GM10847 (cell line): ENCODE data around the gene MYRF.

Experiments used
- POLR2A ChIP-seq: IDR thresholded peaks from 2 replicates; pipeline ENCODE4 v1.6.1; 2011; ENCODE audit not compliant: insufficient read length; ENCODE audit errors: extremely low read depth

MYRF gene

GRCh38 chr11:61816736-61817455 lies 64.5 kb downstream of the MYRF start, which contains the start of gene FADS1:
Gene FADS1 (minus strand): TSS chr11:61817003. CDS start chr11:61816929, 74 bp downstream.
- peak; percentile 23 for TF ChIP-seq POLR2A

DNA sequence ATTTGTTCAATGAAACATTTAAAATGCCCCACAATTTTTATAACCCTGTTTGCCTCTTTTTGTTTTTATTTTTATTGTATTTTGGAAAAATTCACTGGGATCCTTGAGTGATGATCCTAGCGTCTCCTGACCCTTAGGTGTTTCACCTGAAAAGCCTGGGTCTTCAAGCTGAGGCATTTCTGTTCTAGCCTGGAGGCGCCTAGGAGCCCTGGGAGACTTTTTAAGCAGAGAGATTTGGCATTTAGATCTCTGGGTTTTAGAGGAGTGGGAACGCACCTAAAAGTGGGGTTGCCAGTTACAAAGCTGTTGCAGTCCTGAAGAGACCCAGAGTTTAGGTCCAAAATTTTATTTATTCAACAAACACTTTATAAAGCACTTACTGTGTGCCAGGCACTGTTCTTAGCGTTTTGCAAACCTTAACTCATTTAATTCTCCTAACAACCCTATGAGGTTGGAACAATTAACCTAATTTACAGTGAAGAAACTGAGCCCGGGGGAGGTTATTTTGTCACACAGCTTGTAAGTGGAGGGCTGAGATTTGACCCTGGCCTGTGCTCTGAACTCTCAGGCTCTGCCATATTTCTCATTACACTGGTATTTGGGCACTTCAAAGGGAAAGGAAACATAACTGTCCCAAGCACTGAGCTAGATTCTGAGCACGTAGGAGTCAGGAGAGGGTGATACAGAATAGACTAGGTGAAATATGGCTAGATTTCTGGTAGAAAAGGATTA lies 65.2 kb downstream of the MYRF start:
- no peak for TF ChIP-seq POLR2A

DNA sequence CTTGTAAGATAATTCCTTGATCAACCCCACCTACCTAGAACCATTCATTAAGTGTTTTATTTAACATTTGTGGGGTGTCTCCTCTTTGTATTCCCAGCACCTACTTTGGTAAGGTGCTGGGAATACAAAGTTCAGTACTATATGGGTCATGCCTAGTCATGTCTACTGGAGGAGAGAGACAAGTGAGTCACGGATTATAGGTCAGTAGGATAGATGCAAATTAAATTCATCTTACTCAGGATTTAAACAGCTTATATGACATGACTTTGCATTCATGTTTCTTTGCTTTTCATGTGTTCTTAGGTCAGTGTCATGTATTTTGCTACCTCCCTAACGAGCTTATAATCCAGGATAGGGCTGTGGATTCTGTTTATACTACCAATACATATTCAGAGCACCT lies 67.7 kb downstream of the MYRF start:
- no peak for TF ChIP-seq POLR2A

DNA sequence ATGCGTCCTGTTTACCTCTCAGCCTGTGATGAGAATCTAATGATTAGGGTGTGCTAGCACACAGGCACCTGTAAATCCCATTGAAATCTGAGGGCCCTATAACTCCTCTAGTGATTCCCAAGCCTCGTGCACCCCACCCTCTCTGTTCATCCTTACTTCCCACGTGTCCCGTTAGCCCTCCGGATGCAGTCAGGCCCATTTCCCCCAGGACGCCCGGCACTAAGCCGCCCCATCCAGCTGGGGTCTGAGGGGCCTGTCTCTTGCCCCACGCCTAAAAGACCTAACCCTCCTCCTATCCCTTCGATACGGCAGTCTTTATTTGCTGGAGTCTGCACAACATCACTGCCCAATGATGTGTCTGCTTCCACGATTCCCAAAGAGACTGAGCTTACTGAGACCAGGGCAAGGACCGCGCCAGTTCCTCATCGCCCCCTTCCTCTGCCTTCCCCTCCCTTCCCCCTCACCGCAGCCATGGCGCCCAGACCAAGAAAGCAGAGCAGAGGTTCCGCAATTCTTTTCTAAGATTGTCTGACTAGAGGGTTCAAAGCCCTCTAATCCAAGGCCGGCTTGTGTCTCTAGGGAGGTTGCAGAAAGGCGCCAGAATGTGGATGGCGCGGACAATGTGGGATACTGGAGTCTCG lies 74.6 kb downstream of the MYRF start:
- TF ChIP-seq POLR2A: no peak

DNA sequence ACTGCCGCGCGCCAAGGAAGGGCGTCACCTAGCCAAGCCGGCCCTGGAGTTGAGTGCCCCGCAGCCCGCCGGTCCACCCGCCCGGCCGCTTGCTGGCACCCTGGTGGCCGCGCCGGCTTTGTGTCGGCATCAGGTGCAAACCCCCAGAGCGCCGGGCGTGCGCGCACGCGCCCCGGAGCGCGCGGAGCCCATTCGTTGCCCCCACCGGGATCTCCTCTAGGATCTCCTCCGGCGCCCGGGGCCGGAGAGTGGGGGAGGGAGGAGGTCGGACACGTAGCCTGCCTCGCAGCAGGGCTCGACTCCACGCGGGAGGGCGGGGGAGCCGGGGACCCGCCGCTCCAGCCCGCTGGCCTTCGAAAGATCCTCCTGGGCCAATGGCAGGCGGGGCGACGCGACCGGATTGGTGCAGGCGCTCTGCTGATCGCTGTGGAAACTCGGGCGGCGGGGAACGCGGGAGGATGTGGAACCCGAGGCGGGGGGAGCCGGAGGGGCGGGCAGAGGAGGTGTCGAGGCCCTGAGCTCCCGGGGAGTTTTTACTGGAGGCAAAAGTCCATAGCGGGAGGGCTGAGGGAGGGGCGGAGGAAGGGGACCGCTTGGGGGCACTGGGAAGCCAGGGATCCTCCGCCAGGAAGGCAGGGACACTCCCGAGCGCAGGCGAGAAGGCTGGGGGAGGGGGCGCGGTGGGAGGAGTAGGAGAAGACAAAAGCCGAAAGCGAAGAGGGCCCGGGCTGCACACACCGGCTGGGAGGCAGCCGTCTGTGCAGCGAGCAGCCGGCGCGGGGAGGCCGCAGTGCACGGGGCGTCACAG lies 75.3 kb downstream of the MYRF start, which contains the start of gene FADS2:
Gene FADS2 (plus strand): TSS at position 730 of the 808 bp plus-strand sequence. CDS start 91 bp downstream, outside the sequence.
- peak; percentile 92 for TF ChIP-seq POLR2A

- TF ChIP-seq POLR2A: no peak
Measured at GRCh38 chr11:61828379-61828628, 75.9 kb downstream of the MYRF start.

DNA sequence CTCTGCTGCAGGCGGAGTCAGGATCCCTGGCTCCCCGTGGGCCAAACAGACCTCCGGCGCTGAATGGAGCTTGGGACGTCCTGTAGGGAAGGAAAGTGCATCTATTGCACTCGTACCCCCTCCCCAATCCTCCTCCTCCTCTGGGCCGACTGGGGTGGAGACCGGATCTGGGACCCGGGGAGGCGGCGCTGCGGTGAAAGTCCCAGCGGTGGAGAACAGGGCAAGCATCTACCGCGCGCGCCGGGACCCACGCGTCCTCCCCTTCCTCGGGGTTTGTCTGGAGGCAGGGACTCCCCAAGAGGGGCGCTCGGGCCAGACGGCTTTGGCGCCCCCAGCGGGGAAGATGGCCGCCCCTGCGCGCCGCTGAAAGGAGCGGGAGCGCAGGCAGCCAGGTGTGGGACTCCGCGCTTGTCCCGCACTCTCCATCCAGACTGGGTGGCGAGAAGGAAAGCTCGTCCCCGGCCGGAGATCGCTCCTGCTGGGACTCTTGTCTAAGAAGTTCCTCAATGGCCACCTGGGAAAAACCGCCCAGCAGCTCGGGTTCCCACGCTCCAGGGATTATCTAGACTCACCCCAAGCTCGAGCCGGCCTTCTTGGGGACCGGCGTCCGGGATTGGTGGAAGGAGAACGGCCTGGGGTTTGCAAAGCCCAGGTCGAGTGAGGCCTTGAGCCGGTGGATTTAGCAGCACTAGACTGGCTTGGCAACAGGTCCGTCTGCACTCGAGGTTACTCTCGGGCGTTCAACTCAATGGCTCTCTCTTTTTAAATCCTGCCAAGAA lies 76.4 kb downstream of the MYRF start:
- no peak for TF ChIP-seq POLR2A

GRCh38 chr11:61829806-61830205 lies 77.4 kb downstream of the MYRF start:
- TF ChIP-seq POLR2A: no peak

GRCh38 chr11:61830237-61831105 lies 78.0 kb downstream of the MYRF start:
- no peak for TF ChIP-seq POLR2A

- no peak for TF ChIP-seq POLR2A
Measured at GRCh38 chr11:61832207-61832606, 79.8 kb downstream of the MYRF start.

GRCh38 chr11:61832754-61833153 lies 80.3 kb downstream of the MYRF start:
- TF ChIP-seq POLR2A: no peak

DNA sequence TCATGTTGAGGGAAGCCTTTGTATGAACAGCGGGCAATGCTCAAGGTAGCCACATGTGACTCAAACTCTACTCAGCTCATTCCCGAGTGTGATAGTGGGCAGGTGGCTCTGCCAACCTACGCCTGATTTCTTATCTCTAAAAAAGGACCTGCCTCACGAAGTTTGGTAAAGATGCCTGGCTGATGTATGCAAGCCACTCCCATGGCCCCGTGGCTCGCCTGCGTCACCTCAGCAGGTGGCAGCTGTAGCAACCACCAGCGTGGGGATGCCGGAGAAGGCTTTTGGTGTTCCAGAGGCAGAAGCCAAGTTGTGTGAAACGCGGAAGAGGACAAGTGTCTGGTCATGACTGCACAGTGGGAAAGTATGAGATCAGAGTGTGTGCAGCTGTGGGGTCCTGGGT lies 81.0 kb downstream of the MYRF start:
- no peak for TF ChIP-seq POLR2A

DNA sequence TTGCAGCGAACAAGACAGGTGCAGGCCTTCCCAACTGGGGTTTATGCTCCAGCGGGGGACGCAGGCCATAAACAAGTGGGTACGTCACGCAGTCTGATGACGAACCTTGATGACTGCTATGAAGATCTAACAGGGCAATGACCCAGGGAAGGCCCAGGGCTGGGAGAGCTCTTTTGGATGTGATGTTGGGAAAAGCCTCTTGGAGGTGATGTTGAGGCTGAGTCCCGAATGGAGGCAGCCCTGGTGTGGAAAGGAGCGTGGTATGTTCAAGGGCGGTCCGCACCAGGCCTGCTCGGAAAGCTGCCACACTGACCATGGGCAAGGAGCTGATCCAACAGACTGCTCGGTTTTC lies 81.5 kb downstream of the MYRF start:
- no peak for TF ChIP-seq POLR2A
